LNCaP clone FGC (cell line): Measurements from ENCODE around the gene TIFAB.

ENCODE experiments used
- DNase-seq: peaks from one replicate; pipeline ENCODE4 v3.0.0-alpha.2; 2011; ENCODE audit warnings: low read depth
- H3K4me3 ChIP-seq: 2 replicates; pipeline ENCODE4 v1.5.1; 2011; ENCODE audit warnings: mild to moderate bottlenecking, low read depth, low read length, control low read depth
- TF ChIP-seq, protein P1 (sequence below): IDR thresholded peaks from 2 replicates; pipeline ENCODE4 v1.5.1; 2012; ENCODE audit warnings: mild to moderate bottlenecking; ENCODE audit not compliant: control insufficient read depth, insufficient read depth; ENCODE audit errors: extremely low read depth

The TIFAB gene

DNA sequence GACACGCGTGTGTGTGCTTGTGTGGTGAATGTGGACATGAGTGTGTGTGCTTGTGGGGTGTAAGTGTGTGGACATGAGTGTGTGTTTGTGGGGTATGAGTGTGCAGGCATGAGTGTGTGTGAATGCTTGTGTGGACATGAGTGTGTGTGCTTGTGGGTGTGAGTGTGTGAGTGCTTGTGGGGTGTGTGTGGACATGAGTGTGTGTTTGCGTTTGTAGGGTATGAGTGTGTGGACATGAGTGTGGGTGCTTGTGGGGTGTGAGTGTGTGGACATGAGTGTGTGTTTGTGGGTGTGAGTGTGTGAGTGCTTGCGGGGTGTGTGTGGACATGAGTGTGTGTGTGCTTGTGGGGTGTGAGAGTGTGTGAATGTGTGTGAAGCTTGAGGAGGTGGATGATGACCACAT is 29.8 kb upstream of the TIFAB start:
- TF ChIP-seq, protein P1, sequence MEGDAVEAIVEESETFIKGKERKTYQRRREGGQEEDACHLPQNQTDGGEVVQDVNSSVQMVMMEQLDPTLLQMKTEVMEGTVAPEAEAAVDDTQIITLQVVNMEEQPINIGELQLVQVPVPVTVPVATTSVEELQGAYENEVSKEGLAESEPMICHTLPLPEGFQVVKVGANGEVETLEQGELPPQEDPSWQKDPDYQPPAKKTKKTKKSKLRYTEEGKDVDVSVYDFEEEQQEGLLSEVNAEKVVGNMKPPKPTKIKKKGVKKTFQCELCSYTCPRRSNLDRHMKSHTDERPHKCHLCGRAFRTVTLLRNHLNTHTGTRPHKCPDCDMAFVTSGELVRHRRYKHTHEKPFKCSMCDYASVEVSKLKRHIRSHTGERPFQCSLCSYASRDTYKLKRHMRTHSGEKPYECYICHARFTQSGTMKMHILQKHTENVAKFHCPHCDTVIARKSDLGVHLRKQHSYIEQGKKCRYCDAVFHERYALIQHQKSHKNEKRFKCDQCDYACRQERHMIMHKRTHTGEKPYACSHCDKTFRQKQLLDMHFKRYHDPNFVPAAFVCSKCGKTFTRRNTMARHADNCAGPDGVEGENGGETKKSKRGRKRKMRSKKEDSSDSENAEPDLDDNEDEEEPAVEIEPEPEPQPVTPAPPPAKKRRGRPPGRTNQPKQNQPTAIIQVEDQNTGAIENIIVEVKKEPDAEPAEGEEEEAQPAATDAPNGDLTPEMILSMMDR, result no peak
- no peak for DNase-seq
- no peak overlapping the region for H3K4me3 ChIP-seq

DNA sequence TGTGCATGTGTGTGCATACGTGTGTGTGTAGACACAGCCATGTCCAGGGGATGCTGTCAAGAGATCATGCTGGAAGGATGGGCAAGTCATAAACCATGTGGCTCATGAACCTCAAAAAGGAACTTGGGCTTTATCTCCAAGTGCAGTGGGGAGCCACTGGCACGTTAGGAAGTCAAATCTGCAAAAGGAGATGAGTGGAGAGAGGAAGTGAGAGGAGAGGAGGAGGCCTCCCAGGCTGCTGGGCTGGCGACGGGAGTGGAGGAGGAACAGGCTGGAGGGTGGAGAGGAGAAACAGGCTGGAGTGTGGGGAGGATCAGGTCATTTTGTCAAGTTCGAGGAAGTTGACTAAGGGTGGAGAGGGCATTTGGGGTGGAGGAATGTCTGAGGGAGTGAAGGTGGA is 29.2 kb upstream of the TIFAB start:
- DNase-seq, result no peak

DNA sequence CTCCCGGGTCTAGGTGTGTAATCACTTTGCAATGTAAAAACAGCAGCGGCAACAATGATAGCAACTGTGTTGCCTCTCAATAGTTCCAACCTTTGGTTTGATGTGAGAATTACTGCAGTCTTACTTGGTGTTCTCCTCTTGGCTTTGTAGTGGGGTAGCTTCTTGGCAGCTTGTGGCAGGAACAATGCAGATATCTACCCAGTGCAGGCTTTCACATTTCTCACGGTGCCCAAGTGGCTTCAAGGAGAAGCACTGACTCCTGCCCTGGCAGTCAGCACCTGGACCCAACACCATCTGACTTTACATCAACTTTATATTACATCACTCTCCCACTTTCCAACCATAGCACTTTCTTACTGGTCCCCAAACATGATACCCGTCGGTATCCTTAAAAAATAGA is 28.4 kb upstream of the TIFAB start:
- TF ChIP-seq, protein P1, result no peak
- DNase-seq, result no peak
- no peak overlapping the region for H3K4me3 ChIP-seq

More for the DNA sequence above, 29.2 kb upstream of the TIFAB start:
- TF ChIP-seq, protein P1, result no peak
- no peak overlapping the region for H3K4me3 ChIP-seq

GRCh38 chr5:135478938-135479337 is 26.8 kb upstream of the TIFAB start:
- no peak for DNase-seq
- TF ChIP-seq, protein P1, result no peak
- no peak overlapping the region for H3K4me3 ChIP-seq

- no peak overlapping the region for H3K4me3 ChIP-seq
- no peak for DNase-seq
- TF ChIP-seq, protein P1, result no peak
Observed at GRCh38 chr5:135477613-135478066, 25.5 kb upstream of the TIFAB start.

- H3K4me3 ChIP-seq, result no peak overlapping the region
- TF ChIP-seq, protein P1, result no peak
- DNase-seq, result no peak
Observed at GRCh38 chr5:135476615-135477581, 24.7 kb upstream of the TIFAB start.
